ENCODE data around the gene ACSF3. TPM values are rescaled to one million over a fixed set of nuclear protein-coding genes. Genes with fewer than 3 reads are reported as not detected.

The ACSF3 gene
- total RNA-seq, 1 experiment from 2014 or later = 34.0 TPM

GRCh38 chr16:89169778-89170177 is 76.1 kb downstream of the ACSF3 start:
- TF ChIP-seq EZH2 (IDR thresholded peaks at IDR 0.05; ENCODE audit: low read depth) = no peak
- no peak for TF ChIP-seq CTCF (conservative IDR thresholded peaks at IDR 0.05)
- no TSS peak for BruUV-seq (replicated peaks)
- POLR2A ChIA-PET (ENCODE audit: unreplicated experiment) = no interaction called here

GRCh38 chr16:89170346-89171215 is 76.9 kb downstream of the ACSF3 start:
- intact Hi-C loops (cut with micrococcal nuclease; ENCODE audit: unreplicated experiment) = loop anchor here (1.0 to 10.0 kb wide), 2 partner anchors 46 to 716 kb away; partner anchors contain the start of gene ZFPM1
- CTCF ChIA-PET = interaction anchor here (0.6 kb wide), 1 partner anchor 705 kb away, joined by 14 read pairs; no protein-coding TSS in a partner anchor
- Histone ChIP-seq H3K9me2 (ENCODE audit: insufficient read depth) (no peaks in the 10 kb centered on the region), H3K27me3 (ENCODE audit: insufficient read depth, low read depth) (peaks cover 32% of the 10 kb centered on the region), H3K4me2 (peak overlapping the region; percentile 75), H3K36me3 (ENCODE audit: low read depth) (no peaks in the 10 kb centered on the region), H3F3A (ENCODE audit: insufficient read depth, low read depth) (peaks cover 11% of the 10 kb centered on the region; the same call in 1 of the 2 replicates), H3K4me1 (replicated peaks; ENCODE audit: insufficient read depth) (peaks cover 11% of the 10 kb centered on the region), H3K27ac (no peak overlapping the region), H4K20me1 (ENCODE audit: insufficient read depth) (no peaks in the 10 kb centered on the region; the same call in 1 of the 2 replicates), H3K79me2 (ENCODE audit: low read depth) (no peaks in the 10 kb centered on the region), H3K4me3 (peak overlapping the region; percentile 46; the same call in 1 of the 2 replicates), H3K9me3 (ENCODE audit: insufficient read depth, low read depth) (no peaks in the 10 kb centered on the region), H2AFZ (no peak overlapping the region)
- BruUV-seq (replicated peaks) = no TSS peak
- POLR2A ChIA-PET (ENCODE audit: unreplicated experiment) = interaction anchor here (0.6 to 0.7 kb wide), 5 partner anchors 21 to 359 kb away, joined by 3 to 14 read pairs (median 6); partner anchors contain the start of gene APRT
- peak; percentile 58 to 73 for DNase-seq
- TF ChIP-seq CTCF (conservative IDR thresholded peaks at IDR 0.05) = no peak; the same call in 1 of the 2 replicates
- TF ChIP-seq EZH2 (IDR thresholded peaks at IDR 0.05; ENCODE audit: low read depth) = no peak

More at GRCh38 chr16:89169778-89170177, 76.1 kb downstream of the ACSF3 start:
- Histone ChIP-seq H3K27ac (no peak overlapping the region), H2AFZ (no peak overlapping the region), H4K20me1 (ENCODE audit: insufficient read depth) (no peaks in the 10 kb centered on the region; the same call in 1 of the 2 replicates), H3F3A (ENCODE audit: insufficient read depth, low read depth) (peaks cover 11% of the 10 kb centered on the region; the same call in 1 of the 2 replicates), H3K9me3 (ENCODE audit: insufficient read depth, low read depth) (no peaks in the 10 kb centered on the region), H3K79me2 (ENCODE audit: low read depth) (no peaks in the 10 kb centered on the region), H3K4me2 (no peak overlapping the region), H3K9me2 (ENCODE audit: insufficient read depth) (no peaks in the 10 kb centered on the region), H3K4me3 (no peak overlapping the region), H3K27me3 (ENCODE audit: insufficient read depth, low read depth) (peaks cover 26% of the 10 kb centered on the region), H3K36me3 (ENCODE audit: low read depth) (no peaks in the 10 kb centered on the region), H3K4me1 (replicated peaks; ENCODE audit: insufficient read depth) (peaks cover 11% of the 10 kb centered on the region)
- no peak for DNase-seq
- intact Hi-C loops (cut with micrococcal nuclease; ENCODE audit: unreplicated experiment) = loop anchor here (1.0 to 10.0 kb wide), 4 partner anchors 47 to 715 kb away; partner anchors contain the start of gene ZFPM1
- CTCF ChIA-PET = no interaction called here

Measured in PC-9 (cell line).